ENCODE results near the gene RTN4R. TPM values are rescaled to one million over a fixed set of nuclear protein-coding genes. Genes with fewer than 3 reads are reported as not detected.

Gene RTN4R
- total RNA-seq, 2 donors from 2014 or later = 12.8 to 17.7 TPM

- no peaks in the 10 kb centered on the region for H3K4me1 Mint-ChIP-seq
- no peaks in the 10 kb centered on the region for H3K4me1 ChIP-seq (ENCODE audit: control insufficient read depth, insufficient read depth, low read length)
These were observed 49.1 kb downstream of the RTN4R start for GRCh38 chr22:20218987-20219386.

GRCh38 chr22:20218326-20218872 is 49.7 kb downstream of the RTN4R start:
- Mint-ChIP-seq H3K27ac (no peak overlapping the region), H3K27me3 (ENCODE audit: insufficient read depth) (no peaks in the 10 kb centered on the region), H3K4me3 (no peak overlapping the region), H3K9me3 (peaks cover 2% of the 10 kb centered on the region), H3K4me1 (no peaks in the 10 kb centered on the region), H3K36me3 (ENCODE audit: low read depth) (no peaks in the 10 kb centered on the region)
- Histone ChIP-seq H3K4me1 (ENCODE audit: control insufficient read depth, insufficient read depth, low read length) (no peaks in the 10 kb centered on the region), H3K27me3 (ENCODE audit: control insufficient read depth, insufficient read depth, low read length, poor library complexity, severe bottlenecking) (no peaks in the 10 kb centered on the region), H3K9ac (ENCODE audit: extremely low read depth, low read length, poor library complexity, severe bottlenecking) (no peak overlapping the region), H3K9me3 (ENCODE audit: control insufficient read depth, low read length) (peaks cover 9% of the 10 kb centered on the region), H3K27ac (ENCODE audit: low read depth, low read length) (peak overlapping the region; percentile 16), H3K36me3 (ENCODE audit: control insufficient read depth, insufficient read depth, low read length) (no peaks in the 10 kb centered on the region), H3K4me3 (ENCODE audit: low read length) (no peak overlapping the region)
- WGBS, 2 experiments (ENCODE audit: insufficient coverage in 1 of 2, insufficient read length in 1 of 2) = 88% methylated on average over 10 to 13 of the region's 14 CpGs
- no peak for TF ChIP-seq CTCF (conservative IDR thresholded peaks at IDR 0.05)
- DNase-seq = no peak

More at GRCh38 chr22:20218987-20219386, 49.1 kb downstream of the RTN4R start:
- no peak overlapping the region for H3K27ac ChIP-seq (ENCODE audit: low read depth, low read length)
- no peak overlapping the region for H3K4me3 ChIP-seq (ENCODE audit: low read length)
- 94 to 95% methylated on average over 7 of the region's 7 CpGs for WGBS, 2 experiments (ENCODE audit: insufficient coverage in 1 of 2, insufficient read length in 1 of 2)
- no peak overlapping the region for H3K9ac ChIP-seq (ENCODE audit: extremely low read depth, low read length, poor library complexity, severe bottlenecking)
- peaks cover 9% of the 10 kb centered on the region for H3K9me3 ChIP-seq (ENCODE audit: control insufficient read depth, low read length)
- TF ChIP-seq CTCF (conservative IDR thresholded peaks at IDR 0.05) = no peak
- H3K27me3 ChIP-seq (ENCODE audit: control insufficient read depth, insufficient read depth, low read length, poor library complexity, severe bottlenecking) = no peaks in the 10 kb centered on the region
- no peaks in the 10 kb centered on the region for H3K36me3 ChIP-seq (ENCODE audit: control insufficient read depth, insufficient read depth, low read length)
- Mint-ChIP-seq H3K27ac (no peak overlapping the region), H3K9me3 (peaks cover 2% of the 10 kb centered on the region), H3K36me3 (ENCODE audit: low read depth) (no peaks in the 10 kb centered on the region), H3K27me3 (ENCODE audit: insufficient read depth) (no peaks in the 10 kb centered on the region), H3K4me3 (no peak overlapping the region)
- DNase-seq = no peak

GRCh38 chr22:20217563-20217962 is 50.6 kb downstream of the RTN4R start:
- no peaks in the 10 kb centered on the region for H3K4me1 ChIP-seq (ENCODE audit: control insufficient read depth, insufficient read depth, low read length)
- no peak overlapping the region for H3K9ac ChIP-seq (ENCODE audit: extremely low read depth, low read length, poor library complexity, severe bottlenecking)
- H3K4me3 ChIP-seq (ENCODE audit: low read length) = no peak overlapping the region
- H3K27me3 ChIP-seq (ENCODE audit: control insufficient read depth, insufficient read depth, low read length, poor library complexity, severe bottlenecking) = no peaks in the 10 kb centered on the region
- no peak for DNase-seq
- Mint-ChIP-seq H3K27me3 (ENCODE audit: insufficient read depth) (no peaks in the 10 kb centered on the region), H3K9me3 (peaks cover 2% of the 10 kb centered on the region), H3K36me3 (ENCODE audit: low read depth) (no peaks in the 10 kb centered on the region), H3K4me3 (no peak overlapping the region), H3K4me1 (no peaks in the 10 kb centered on the region), H3K27ac (no peak overlapping the region)
- 90 to 96% methylated on average over 4 of the region's 4 CpGs for WGBS, 2 experiments (ENCODE audit: insufficient coverage in 1 of 2, insufficient read length in 1 of 2)
- peaks cover 9% of the 10 kb centered on the region for H3K9me3 ChIP-seq (ENCODE audit: control insufficient read depth, low read length)
- no peak overlapping the region for H3K27ac ChIP-seq (ENCODE audit: low read depth, low read length)
- no peaks in the 10 kb centered on the region for H3K36me3 ChIP-seq (ENCODE audit: control insufficient read depth, insufficient read depth, low read length)
- TF ChIP-seq CTCF (conservative IDR thresholded peaks at IDR 0.05) = no peak
